GM23338 (cell line): ENCODE results near the gene NSMCE4A.
A peak's percentile ranks its signal among the peaks of the same experiment; 100 is the strongest.

Experiments
- CTCF ChIP-seq, 2 experiments: fragments of 200-600 bp in 1 of 2; sonication (generic) in 1 of 2; conservative IDR thresholded peaks; 2 replicates each; pipeline versions ENCODE4 v1.5.1 to v1.6.1; 2016 to 2017; ENCODE audit warnings: antibody characterized with exemption in 2 of 2, low read depth in 2 of 2, mild to moderate bottlenecking in 2 of 2, moderate library complexity in 1 of 2
- EZH2 ChIP-seq: fragments of 200-600 bp; sonication (generic); IDR thresholded peaks from one replicate; pipeline ENCODE4 v1.8.0; 2017; ENCODE audit warnings: antibody characterized with exemption, mild to moderate bottlenecking, low read depth; ENCODE audit not compliant: unreplicated experiment
- REST ChIP-seq: IDR thresholded peaks from one replicate; pipeline ENCODE4 v1.6.1; 2018; ENCODE audit warnings: antibody characterized with exemption; ENCODE audit not compliant: unreplicated experiment

- TF ChIP-seq CTCF (conservative IDR thresholded peaks at IDR 0.05; ENCODE audit: low read depth in 2 of 2) (peak in 1 of 2 experiments; percentile 30; a peak in 1 of 4 replicates), EZH2 (no peak), REST (no peak)
These were observed 19.5 kb upstream of the NSMCE4A start for GRCh38 chr10:121994429-121994941.
